Left ventricle myocardium inferior (tissue), 1 donor: ENCODE results near the gene STAT5A. TPM values are rescaled to one million over a fixed set of nuclear protein-coding genes. Genes with fewer than 3 reads are reported as not detected.

Experiments used
- DNase-seq: peaks from one replicate; pipeline ENCODE4 v3.0.0-alpha.2; 2020
- H3K27ac ChIP-seq: fragments of 200-600 bp; replicated peaks from 2 replicates; pipeline ENCODE4 v1.8.0; 2021
- H3K27me3 ChIP-seq: fragments of 200-600 bp; 2 replicates; pipeline ENCODE4 v1.8.0; 2021; ENCODE audit warnings: low read depth
- H3K36me3 ChIP-seq: fragments of 200-600 bp; 2 replicates; pipeline ENCODE4 v1.8.0; 2021
- H3K4me1 ChIP-seq: fragments of 200-600 bp; 2 replicates; pipeline ENCODE4 v1.8.0; 2021
- H3K4me3 ChIP-seq: fragments of 200-600 bp; 2 replicates; pipeline ENCODE4 v1.8.0; 2021; ENCODE audit warnings: mild to moderate bottlenecking, moderate library complexity
- H3K9me3 ChIP-seq: fragments of 200-600 bp; replicated peaks from 2 replicates; pipeline ENCODE4 v1.8.0; 2021
- CTCF ChIP-seq: fragments of 200-600 bp; IDR thresholded peaks from 2 replicates; pipeline ENCODE4 v1.8.0; 2021; ENCODE audit warnings: antibody characterized with exemption, mild to moderate bottlenecking, borderline replicate concordance
- intact Hi-C: fragments of 100-400 bp; cut with micrococcal nuclease; formaldehyde crosslinking; loops from one replicate; pipeline ENCODE4 v1.11.0; 2022
- total RNA-seq: library from RNA; stranded (reverse); fragmentation: NEBNext Ultra II Directional; extraction: Animal tissue kit (Norgen Biotek cat#: 25700); gene quantifications from one replicate; pipeline ENCODE4 v1.2.1, GENCODE V29; 2021
- donor health status: DM: no; HTN: yes; CAD: no; lungs with severe emphysema.

The STAT5A gene
- total RNA-seq, 1 donor from 2014 or later: 16.7 TPM

DNA sequence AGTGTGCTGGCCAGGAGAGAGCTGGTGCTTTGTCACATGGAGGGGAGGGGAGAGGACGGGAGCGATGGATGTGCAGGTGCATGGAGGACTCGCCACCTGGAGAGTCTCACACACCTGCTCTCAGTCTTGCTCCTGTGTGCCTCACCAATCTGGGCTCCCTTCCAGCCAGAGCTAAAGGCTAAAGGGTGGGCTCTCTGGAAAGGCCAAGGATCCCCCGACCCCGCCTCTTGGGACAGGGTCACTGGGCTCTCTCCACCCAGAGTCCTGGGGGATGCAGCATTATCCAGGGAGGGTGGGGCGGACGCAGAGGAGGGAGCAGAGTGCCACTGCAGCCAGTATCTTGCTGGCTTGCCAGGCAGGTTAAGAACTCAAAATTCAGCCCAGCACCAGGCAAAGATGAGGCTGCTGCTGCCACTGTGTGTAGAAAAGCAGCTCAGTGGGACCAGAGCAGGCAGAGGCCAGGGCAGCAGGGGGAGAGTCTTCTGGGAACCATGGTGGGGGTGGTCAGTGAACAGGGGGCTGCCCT is 6.7 kb upstream of the STAT5A start:
- Histone ChIP-seq H3K9me3 (no peaks in the 10 kb centered on the region), H3K4me1 (peaks cover 13% of the 10 kb centered on the region), H3K4me3 (no peak overlapping the region), H3K27me3 (no peaks in the 10 kb centered on the region), H3K36me3 (no peaks in the 10 kb centered on the region), H3K27ac (no peak overlapping the region)
- no peak for TF ChIP-seq CTCF
- intact Hi-C loops: no loop called here
- no peak for DNase-seq

DNA sequence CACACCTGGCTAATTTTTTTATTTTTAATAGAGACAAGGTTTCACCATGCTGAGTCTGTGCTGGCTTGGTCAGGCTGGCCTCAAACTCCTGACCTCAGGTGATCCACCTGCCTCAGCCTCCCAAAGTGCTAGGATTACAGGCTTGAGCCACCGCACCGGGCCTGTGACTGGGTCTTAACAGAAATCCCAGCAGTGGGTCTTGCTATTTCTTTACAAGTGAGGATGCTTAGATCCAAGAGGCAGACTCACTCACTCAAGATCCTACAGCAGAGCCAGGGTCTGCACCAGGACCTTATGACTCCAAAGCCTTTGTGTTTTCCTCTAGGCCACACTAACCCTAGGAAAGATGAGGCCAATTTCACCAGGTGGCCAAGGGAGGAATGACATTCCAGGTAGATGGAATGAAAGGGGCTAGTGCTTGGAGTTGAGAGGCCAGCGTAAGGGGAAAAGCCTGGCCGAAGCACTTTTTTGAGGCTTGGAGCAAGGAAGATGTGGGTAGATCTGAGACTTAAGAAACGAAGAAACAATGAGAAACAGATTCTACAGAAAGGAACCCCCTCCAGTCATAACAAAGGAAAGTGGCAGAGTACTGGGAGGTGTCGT is 5.7 kb upstream of the STAT5A start:
- H3K9me3 ChIP-seq: no peaks in the 10 kb centered on the region
- no peak overlapping the region for H3K27ac ChIP-seq
- H3K27me3 ChIP-seq: no peaks in the 10 kb centered on the region
- H3K36me3 ChIP-seq: no peaks in the 10 kb centered on the region
- no peak for DNase-seq
- H3K4me3 ChIP-seq: no peak overlapping the region
- intact Hi-C loops: no loop called here
- TF ChIP-seq CTCF: no peak
- H3K4me1 ChIP-seq: peaks cover 13% of the 10 kb centered on the region

DNA sequence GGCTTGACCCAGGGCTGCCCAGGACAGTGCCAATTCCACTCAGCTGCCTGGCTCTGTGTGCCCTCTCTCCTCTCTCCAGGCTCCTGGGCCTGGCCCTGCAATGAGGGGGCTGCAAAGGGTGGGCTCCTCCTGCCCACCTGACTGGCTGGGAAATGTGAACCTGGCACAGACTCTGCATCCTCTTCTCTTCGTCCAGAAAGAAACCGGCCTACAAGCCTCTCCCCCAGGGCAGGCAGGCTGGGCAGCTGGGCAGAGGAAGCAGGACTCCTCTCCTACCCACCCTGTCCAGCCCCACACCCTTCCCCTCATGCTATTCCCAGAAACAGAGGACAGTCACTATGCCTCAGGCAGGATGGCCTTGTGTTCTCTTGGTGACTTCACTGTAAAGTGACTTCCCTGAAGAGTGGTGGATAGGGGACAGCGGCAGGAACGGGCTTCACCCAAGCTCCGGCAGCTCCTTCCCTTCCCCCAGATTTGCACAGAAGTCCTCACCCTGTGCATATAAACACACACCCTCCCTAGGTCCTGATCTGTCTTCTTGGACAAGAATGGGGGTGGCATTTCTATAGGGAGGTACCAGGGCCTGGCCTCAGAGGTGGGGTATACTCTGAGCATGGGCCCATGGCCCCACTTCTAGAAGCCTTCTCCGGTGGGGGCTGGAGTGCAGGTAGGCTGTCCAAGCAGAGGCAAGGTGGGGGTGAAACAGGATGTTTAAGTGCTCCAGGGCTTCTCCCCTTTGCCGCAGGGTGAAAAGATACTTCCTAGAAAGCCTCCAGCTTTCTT is 4.9 kb upstream of the STAT5A start:
- TF ChIP-seq CTCF: no peak
- H3K27me3 ChIP-seq: no peaks in the 10 kb centered on the region
- no peak for DNase-seq
- peaks cover 22% of the 10 kb centered on the region for H3K4me1 ChIP-seq
- H3K4me3 ChIP-seq: no peak overlapping the region
- intact Hi-C loops: no loop called here
- no peaks in the 10 kb centered on the region for H3K9me3 ChIP-seq
- no peak overlapping the region for H3K27ac ChIP-seq
- no peaks in the 10 kb centered on the region for H3K36me3 ChIP-seq

- intact Hi-C loops: no loop called here
- DNase-seq: no peak
Measured at GRCh38 chr17:42284024-42284369, 4.3 kb upstream of the STAT5A start.

DNA sequence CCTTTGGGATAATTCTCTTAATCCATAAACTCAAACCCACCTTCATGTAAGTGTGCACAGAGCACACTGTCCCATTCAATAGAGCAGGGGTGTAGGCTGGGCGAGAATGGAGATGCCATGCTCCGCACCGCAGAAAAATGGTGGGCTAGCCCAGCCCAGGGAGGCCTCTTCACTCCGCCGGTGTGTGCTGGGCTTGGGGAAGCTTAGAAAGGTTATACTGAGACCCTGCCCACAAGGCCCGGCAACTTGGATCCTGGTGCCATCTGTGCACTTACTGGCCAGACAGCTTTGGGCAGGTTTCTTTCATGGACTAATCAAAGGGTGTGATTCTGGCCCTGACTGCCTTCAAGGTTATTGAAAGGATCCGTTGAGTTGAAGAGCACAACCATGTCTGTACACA is 3.7 kb upstream of the STAT5A start:
- no peak for DNase-seq
- no peak overlapping the region for H3K4me3 ChIP-seq
- H3K36me3 ChIP-seq: no peaks in the 10 kb centered on the region
- H3K9me3 ChIP-seq: no peaks in the 10 kb centered on the region
- intact Hi-C loops: no loop called here
- H3K4me1 ChIP-seq: peaks cover 33% of the 10 kb centered on the region
- H3K27ac ChIP-seq: no peak overlapping the region
- no peak for TF ChIP-seq CTCF
- no peaks in the 10 kb centered on the region for H3K27me3 ChIP-seq

More at GRCh38 chr17:42284024-42284369, 4.3 kb upstream of the STAT5A start:
- H3K36me3 ChIP-seq: no peaks in the 10 kb centered on the region
- no peaks in the 10 kb centered on the region for H3K9me3 ChIP-seq
- peaks cover 28% of the 10 kb centered on the region for H3K4me1 ChIP-seq
- TF ChIP-seq CTCF: no peak
- H3K27ac ChIP-seq: no peak overlapping the region
- no peaks in the 10 kb centered on the region for H3K27me3 ChIP-seq
- no peak overlapping the region for H3K4me3 ChIP-seq
